ENCODE results near the gene FTHL17.

- TF ChIP-seq CTCF (IDR thresholded peaks at IDR 0.05; ENCODE audit: insufficient read depth, low read depth, low read length), result no peak
- TF ChIP-seq EZH2 (IDR thresholded peaks at IDR 0.05; ENCODE audit: insufficient read depth, low read length), result no peak
Measured at GRCh38 chrX:31060016-31060415, 11.8 kb downstream of the FTHL17 start.
